Measurements from ENCODE around the gene SPTB.

GRCh38 chr14:64770751-64771150 lies 109.0 kb downstream of the SPTB start:
- TF ChIP-seq, protein P1, sequence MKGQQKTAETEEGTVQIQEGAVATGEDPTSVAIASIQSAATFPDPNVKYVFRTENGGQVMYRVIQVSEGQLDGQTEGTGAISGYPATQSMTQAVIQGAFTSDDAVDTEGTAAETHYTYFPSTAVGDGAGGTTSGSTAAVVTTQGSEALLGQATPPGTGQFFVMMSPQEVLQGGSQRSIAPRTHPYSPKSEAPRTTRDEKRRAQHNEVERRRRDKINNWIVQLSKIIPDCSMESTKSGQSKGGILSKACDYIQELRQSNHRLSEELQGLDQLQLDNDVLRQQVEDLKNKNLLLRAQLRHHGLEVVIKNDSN (IDR thresholded peaks at IDR 0.05), result no peak
- no peak for TF ChIP-seq CEBPB (IDR thresholded peaks at IDR 0.05)
- TF ChIP-seq CREB1 (IDR thresholded peaks at IDR 0.05; ENCODE audit: low read depth), result no peak
- no peak for TF ChIP-seq ZBTB7A (IDR thresholded peaks at IDR 0.05; ENCODE audit: low read depth)
- no peak for TF ChIP-seq TCF12 (IDR thresholded peaks at IDR 0.05; ENCODE audit: low read depth)
- no peak for TF ChIP-seq EP300 (IDR thresholded peaks at IDR 0.05; ENCODE audit: borderline replicate concordance)
- TF ChIP-seq YY1 (IDR thresholded peaks at IDR 0.05; ENCODE audit: low read depth), result no peak
- TF ChIP-seq REST (IDR thresholded peaks at IDR 0.05; ENCODE audit: low read depth), result no peak
- no peak for TF ChIP-seq RAD21 (IDR thresholded peaks at IDR 0.05; ENCODE audit: low read depth)
- TF ChIP-seq, protein P2, sequence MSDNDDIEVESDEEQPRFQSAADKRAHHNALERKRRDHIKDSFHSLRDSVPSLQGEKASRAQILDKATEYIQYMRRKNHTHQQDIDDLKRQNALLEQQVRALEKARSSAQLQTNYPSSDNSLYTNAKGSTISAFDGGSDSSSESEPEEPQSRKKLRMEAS (IDR thresholded peaks at IDR 0.05), result no peak
- no peak for TF ChIP-seq NFIC (IDR thresholded peaks at IDR 0.05)

Data from Ishikawa (cell line).